HG03439 (cell line): ENCODE results near the gene FFAR1.

Experiments used
- ATAC-seq: cut with Tn5 transposase; IDR thresholded peaks from one replicate; pipeline ENCODE4 v1.9.1; 2021; ENCODE audit warnings: mild to moderate bottlenecking, moderate library complexity; ENCODE audit not compliant: unreplicated experiment

Gene FFAR1

GRCh38 chr19:35383536-35383935 is 35.8 kb downstream of the FFAR1 start:
- ATAC-seq, result no peak

GRCh38 chr19:35388277-35389054 is 40.8 kb downstream of the FFAR1 start:
- no peak for ATAC-seq

- no peak for ATAC-seq
These were observed 41.6 kb downstream of the FFAR1 start for GRCh38 chr19:35389192-35389861.

- no peak for ATAC-seq
These were observed 45.3 kb downstream of the FFAR1 start for GRCh38 chr19:35392742-35393715.

GRCh38 chr19:35395382-35396199 is 47.9 kb downstream of the FFAR1 start:
- ATAC-seq, result no peak

- no peak for ATAC-seq
These were observed 48.7 kb downstream of the FFAR1 start for GRCh38 chr19:35396240-35396885.

- no peak for ATAC-seq
These were observed 49.4 kb downstream of the FFAR1 start for GRCh38 chr19:35397064-35397463.
